Cerebellar cortex (tissue), 1 donor: ENCODE measurements around the gene SDCCAG8.

ENCODE experiments used
- DNase-seq: peaks from one replicate; pipeline ENCODE4 v3.0.0-alpha.2; 2015; ENCODE audit warnings: low spot score

SDCCAG8 gene

DNA sequence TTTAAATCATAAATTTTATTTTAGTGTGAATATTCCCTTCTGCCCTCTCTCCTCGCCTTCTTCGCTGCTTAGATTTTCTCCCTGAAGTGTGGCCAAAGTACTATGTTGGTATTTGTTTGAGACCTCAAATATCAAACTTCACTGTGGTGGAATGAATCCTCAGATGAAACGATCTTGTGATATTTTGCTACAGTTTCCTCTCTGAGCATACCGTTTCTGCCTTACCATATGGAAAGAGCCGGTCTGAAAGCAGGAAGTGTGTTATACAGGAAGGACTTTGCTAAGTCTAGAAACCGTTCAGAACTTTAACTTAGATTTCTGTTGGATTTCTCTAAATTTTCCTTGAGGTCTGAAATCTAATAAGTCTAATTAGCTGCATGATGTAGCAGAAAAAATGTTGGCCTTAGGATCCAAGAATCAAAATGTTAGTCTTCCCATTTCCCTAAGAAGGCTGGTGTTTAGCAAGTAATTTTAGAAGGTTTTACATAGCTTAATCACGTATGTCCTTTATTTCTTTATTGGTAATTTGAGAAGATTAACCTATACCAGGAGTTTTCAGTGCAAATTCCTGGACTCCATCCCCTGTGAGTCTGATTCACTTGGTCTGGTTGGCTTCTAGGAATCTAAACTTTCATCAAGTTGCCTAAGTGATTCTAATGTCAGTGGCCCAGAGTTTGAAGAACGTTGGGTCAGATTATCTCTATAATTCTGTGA is 30.7 kb downstream of the SDCCAG8 start:
- no peak for DNase-seq

DNA sequence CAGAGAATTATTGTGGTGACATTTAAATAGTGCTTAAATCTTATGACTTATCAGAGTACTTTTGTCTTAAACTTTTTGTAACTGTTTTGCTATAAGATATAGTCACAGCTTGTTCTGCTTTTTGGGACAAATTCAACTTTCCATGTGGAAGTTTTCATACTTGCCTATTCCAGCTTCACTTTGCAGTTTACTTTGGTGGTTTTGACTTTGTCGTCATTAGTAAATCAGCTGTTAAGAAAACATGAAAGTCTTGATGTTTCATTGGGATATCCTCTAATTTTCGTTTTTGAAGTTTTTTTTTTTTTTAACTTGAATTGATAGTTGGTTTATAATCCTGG is 31.3 kb downstream of the SDCCAG8 start:
- no peak for DNase-seq

DNA sequence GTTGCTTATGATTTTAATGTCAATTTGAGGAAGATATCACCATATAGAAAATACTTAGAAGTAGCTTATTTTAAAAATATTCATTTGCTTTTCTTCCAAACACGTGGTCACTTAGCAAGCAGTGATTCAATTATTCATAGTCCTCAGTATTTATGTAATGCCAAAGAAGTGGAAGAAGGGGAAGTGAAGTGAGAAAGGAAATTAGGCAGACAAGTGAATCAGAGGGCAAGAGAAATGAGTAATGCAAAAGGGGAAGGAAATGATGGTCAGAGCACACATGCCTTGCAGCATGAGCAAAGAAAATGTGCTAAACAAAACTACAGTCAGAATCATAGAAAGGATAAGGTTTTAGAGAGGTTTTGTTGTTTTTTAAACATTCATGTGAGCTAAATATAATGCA is 31.8 kb downstream of the SDCCAG8 start:
- peak; percentile 4 for DNase-seq

DNA sequence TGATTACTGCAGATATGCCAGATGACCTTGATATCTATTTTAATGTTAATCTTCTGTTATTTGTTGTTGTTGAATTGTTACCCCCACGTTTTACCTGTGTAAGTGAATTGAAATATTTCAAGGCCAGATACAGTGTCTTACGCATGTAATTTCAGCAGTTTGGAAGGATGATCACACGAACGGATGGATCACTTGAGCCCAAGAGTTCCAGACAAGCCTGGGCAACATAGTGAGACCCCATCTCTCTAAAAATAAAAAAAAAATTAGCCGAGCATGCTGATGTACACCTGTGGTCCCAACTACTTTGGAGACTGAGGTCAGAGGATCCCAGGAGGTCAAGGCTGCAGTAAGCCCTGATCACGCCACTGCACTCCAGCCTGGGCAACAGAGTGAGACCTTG is 32.2 kb downstream of the SDCCAG8 start:
- no peak for DNase-seq

DNA sequence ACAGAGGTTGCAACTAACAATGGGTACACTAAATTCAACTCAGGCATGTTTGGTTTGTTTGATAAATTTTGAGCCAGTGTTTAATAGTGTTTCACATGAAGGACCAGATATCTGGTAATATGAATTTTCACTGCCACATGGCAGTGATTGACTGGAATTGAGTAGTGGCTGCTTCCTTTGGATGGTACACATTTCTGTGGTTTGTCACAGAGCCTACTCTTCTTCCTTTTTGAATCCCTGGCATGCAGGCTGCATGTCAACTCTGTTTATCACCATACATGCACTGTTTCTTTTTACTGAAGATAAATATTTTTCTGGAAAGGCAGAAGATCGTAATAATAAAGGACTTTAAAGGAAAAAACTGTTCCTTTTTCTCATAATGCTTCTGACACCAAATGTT is 35.5 kb downstream of the SDCCAG8 start:
- DNase-seq: no peak

DNA sequence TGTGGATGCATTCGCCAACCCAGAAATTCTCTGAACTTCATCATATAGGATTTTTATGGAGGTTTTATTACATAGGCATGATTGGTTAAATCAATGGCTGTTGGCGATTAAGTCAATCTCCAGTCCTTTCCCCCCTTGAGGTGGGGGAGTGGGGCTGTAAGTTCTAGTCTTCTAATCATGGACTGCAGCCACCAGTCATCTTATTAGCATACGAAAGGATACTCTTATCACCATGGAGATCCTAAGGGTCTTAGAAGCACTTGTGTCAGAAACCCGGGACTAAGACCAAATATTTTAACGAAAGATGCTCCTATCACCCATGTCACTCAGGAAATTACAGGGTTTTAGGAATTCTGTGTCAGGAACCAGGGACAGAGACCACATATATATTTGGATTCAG is 36.3 kb downstream of the SDCCAG8 start:
- DNase-seq: no peak

DNA sequence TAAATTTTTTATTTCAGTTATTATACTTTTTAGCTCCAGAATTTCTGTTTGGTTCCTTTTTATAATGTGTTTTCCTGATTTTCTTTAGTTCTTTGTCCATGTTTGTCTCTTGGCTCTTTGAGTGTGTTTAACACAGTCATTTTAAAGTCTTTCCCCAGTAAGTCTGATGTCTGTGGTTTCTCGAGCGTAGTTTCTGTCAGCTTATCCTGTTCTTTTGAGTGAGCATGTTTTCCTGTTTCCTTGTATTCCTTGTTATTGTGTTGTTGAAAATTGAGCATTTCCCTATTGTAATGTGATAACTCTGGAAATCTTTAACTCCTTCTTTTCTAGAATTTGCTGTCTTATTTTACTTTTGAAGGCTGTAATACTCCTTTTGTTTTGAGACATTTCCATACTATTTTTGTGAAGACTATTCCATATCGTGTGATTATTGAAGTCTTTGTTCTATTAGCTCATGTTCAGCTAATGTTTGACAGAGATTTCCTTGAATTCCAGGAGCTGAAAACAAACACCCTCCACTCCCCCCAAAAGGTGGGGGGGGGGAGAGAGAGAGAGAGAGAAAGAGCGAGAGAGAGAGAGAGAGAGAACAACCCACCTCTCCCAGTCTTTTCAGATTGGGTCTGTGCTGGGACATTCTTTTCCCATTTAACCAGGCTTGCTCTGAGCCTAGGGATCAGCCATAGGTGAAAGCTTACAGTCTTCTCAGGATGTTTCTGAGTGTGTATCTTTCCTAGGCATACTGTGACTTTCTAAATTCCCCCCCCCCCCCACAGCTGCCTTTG is 38.3 kb downstream of the SDCCAG8 start:
- DNase-seq: no peak

DNA sequence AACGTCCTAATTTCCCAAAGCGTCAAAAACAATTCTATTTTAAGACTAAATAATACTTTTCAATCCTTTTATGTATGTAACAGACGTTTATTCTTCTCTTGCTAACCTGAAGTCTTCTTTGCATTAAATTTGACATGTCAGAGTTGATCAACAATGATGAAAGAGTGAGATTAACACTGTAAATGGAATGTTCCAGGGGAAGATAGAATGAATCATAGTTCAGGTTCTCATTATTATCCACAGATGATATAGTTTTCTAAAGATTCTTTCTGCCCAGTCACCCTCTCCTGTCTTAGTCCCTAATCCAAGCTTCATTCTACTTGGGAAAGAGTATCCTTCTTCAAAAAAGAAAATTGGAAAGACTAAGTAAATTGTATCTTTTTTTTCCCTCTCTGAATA is 38.9 kb downstream of the SDCCAG8 start:
- DNase-seq: no peak

DNA sequence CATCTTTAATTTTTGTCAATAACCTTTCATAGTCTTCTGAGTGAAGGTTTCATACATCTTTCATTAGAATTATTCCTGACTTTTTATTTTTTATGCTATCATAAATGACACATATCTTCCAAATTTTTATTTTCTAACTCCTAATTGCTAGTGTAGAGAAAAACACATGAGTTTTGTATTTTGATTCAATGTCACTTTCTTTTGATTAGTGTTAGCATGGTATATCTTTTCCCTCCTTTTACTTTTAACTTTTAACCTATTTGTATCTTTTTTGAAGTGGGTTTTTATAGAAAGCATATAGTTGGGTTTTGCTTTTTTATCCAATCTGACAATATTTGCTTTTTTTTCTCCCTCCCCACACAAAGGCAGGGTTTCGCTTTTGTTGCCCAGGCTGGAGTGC is 43.2 kb downstream of the SDCCAG8 start:
- no peak for DNase-seq

DNA sequence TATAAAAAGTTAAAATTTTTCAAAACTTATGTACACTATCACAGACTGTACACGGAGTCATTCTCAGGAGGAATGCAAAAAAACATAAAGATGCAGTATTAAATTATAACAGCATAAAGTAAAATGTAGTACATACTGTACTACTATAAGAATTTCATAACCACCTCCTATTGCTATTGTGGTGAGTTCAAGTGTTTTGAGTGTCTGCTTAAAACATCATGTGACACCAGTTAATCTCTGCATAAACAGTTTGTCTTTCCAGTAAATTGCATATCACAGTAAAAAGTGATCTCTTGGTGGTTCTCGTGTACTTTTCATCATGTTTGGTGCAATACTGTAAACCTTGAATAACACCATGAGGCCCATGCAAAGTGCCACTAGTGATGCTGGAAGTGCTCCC is 45.2 kb downstream of the SDCCAG8 start:
- no peak for DNase-seq

DNA sequence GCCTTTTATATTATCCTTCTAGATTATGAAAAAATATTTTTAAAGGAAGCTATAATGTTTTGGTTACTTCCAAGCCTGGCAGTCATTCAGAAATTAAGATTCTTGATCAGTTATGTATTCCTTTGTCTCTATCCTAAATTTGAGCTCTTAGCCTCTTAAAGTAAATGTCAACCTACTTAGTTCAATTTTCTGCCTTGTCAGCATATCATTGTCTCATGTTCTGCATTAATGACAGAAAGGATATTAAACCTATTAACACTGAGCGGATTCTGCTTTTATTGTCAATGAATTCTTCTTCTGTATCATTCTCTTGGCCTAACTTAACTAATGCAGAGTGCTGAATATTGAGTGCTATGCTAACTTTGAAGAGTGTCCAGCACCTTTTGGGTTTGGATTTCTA is 56.0 kb downstream of the SDCCAG8 start:
- no peak for DNase-seq

DNA sequence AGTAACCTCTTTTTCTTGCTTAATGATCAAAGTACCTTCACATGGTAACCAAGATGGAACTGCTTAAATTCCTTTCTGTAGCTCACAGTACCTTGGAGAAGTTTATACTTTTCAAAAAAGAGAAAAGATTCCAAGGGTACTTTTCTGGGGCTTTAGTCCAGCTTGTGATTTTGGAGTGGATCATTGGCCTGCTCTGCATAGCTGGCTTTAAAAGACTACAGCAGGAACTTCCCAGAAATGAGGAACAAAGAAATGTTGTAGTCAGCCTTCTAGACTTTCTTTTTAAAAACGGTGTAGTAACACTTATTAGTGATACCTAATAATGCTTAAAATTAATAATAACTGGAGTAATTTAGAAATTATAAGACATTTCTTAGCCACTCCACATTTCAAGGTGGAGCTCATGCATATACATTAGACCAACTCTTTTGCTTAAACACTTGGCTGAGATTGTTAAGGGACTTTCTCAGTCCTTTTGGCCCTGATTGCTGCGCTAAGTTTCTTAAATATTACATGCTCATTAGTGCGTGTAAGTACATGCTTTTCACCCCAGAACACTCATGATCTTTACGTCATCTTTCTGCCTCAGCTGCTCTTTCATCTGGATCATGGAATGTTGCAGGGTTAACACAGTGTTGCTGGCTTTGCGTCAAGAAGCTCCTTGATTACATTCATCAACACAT is 57.3 kb downstream of the SDCCAG8 start:
- DNase-seq: no peak

DNA sequence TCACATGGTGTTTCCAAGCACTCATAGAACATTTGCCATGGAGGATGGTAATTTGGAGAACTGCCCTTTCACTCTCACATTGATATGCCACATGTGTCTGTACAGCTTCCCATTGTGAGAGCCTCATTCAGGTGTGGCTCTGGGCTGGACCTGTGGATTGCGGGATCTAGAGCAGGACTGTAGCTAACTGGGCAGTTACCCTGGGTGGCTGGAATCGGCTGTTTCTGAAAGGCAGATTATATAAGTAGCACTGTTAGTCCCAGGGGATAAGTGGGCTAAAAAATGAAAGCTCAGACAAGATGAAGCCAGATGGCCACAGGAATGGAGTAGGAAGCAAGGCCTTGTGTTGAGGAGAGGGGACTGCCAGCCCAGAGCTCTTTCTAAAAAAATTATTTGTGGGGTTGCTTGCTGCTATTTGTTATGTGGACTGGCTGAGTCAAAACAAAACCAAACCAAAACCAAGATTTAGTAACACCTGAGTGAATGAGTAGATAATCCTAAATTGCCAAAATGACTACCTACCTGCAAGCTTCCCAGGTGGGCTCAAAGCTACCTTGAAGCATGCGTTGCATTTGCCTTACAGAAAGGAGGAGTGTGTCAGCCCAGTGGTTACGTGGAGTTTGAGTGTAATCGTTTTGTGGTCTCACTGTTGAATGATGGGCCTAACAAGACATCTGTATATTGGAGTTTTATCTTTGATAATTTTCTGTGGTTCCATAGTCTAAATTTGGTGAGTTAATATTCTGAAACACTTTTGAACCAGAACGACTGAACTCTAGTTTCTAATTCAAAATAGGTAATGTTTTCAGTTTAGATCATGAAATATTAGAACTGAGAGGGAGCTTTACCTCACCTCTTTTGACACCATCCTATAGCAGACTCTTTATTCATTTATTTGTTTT is 58.0 kb downstream of the SDCCAG8 start:
- no peak for DNase-seq

DNA sequence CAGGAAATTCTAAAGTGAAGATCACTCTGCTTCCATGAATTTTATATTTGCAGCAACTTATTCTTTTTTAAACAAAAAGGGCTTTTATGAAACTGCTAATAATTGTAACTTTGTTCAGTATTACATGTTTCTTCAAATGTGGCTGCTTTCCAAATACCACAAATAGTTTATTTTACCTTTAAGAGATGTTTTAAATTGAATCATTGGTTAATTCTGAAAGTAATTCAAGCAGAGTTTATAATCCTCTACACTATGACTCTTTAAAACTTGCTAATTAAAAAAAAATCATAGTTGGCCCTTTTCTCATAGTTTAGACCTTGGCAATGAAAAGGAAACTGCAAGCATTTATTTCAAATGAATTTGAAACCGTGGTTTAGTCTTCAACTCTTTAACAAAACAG is 59.6 kb downstream of the SDCCAG8 start:
- DNase-seq: no peak

DNA sequence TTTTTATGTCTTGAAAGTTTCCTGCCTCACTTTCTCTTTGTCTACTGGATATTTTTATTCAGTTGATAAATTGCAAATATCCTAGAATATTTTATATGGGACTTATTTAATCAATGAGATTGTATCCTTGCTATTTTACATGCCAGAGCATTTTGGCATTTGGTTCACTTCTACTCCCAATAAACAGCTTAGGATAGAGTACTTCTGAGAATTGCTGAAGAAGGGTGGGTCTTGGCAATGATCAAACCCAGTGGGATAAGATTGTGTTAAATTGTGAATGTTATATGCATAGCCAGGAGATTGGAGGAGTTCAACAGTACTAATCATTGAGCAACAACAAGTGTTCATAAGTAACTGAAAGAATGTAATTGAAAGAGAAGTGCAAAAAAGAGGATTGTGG is 60.1 kb downstream of the SDCCAG8 start:
- DNase-seq: no peak

DNA sequence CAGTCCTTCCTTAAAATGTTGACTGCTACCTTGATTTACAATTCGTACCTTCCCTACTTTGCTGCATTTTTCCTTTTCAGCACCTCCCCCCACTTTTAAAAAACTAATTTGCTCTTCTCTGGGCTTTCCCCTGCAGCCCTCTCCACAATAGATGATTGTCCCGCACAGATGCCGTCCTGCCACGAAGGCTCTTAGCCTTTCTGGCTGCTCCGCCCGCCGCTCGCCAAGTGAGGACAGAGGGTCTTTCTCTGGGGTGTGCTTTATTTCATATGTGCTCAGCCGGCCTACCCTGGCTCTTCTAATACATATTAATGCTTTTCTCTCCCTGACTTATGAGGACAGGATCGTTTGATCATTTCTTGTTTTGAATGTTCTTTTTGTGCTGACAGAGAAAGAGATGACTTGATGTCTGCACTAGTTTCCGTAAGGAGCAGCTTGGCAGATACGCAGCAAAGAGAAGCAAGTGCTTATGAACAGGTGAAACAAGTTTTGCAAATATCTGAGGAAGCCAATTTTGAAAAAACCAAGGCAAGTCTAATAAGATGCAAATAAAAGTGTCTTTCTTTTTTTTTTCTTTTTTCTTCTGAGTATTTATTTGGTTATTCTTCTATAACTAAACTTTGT is 60.6 kb downstream of the SDCCAG8 start:
- no peak for DNase-seq

DNA sequence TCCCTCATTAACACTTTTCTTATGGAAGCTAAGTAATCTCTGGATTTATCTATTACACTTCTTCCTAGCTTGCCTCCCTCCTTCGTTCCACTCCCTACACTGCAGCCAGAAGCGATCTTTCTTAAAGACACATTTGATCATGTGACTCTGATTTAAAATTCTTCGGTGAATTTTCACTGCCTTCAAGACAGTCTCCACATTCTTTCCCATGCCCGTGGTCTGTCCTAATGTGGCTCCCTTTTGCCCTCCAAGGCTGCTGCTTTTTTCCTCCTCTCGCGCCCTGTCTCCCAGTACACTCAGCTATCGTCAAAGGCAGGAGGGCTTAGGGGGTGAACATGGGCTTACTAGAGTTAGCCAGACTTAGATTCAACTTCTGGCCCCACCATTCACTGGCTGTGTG is 64.4 kb downstream of the SDCCAG8 start:
- no peak for DNase-seq

DNA sequence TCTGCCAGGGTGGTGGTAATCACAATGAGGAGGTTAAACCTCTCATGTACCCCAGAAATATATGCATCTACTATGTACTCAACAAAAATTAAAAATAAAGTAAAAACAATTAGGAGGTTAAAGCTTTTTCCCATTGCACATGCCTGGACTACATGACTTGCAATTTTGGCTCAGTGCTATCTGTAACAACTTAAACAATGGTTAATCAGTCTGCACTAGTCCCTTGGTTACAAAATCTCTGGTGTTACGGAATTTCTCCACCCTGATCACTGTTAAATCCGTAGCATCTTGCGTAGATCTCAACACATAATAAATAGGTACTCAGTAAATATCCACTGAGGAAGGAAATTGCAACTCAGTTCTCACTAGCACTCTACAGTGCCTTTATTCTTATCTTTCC is 66.5 kb downstream of the SDCCAG8 start:
- DNase-seq: no peak

DNA sequence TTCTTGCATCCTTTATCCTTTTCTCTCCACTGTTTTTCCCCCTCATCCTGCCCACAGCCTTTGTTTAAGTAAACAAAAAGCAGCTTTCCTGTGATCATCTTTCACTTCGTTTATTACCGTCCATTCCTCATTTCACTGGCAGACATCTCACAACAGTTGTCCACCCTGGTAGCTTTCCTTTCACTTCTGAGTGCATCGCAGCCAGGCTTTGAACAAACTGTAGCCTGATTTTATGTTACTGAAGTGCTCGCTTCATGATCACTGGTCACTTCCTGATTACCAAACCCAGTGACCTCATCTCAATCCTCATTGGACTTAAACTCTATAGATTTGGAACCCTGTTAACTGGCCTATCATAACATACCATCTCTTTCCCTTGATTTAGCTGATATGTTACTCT is 67.7 kb downstream of the SDCCAG8 start:
- DNase-seq: no peak

DNA sequence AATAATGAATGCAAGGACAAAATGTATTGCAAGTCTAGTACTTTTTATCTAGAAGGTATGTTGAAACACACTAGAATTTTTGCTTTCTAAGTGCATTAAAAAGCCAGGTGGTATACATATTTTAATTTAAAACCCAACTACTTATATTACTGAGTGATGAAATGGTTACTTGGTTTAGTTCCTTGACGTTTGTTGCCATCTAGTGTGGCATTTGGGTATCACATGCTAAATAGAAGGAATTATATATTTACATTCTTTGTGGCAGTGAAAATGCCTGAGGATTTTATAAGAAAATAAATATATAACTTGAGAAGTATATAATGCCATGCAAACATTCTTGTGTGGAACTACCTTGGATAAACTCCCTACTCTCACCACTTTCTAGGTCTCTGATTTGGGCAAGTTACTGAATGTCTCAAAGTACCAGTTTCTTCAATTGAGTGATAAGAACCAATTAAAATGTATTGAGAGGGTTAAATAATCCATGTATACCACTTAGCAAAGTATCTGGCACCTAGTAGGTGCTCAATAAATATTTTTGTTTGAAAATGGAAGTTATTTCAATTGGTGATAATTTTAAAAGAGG is 69.6 kb downstream of the SDCCAG8 start:
- DNase-seq: peak; percentile 60

DNA sequence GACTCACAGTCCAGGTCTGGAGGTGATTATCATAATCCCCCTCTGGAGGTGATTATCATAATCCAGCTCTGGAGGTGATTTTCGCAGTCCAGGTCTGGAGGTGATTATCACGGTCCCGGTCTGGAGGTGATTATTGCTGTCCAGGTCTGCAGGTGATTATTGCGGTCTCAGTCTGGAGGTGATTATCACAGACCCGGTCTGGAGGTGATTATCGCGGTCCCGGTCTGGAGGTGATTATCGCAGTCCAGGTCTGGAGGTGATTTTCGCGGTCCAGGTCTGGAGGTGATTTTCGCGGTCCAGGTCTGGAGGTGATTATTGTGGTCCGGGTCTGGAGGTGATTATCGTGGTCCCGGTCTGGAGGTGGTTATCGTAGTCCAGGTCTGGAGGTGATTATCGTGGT is 76.6 kb downstream of the SDCCAG8 start:
- DNase-seq: no peak
